Common myeloid progenitor, CD34-positive (primary cell): ENCODE data around the gene PDGFA.

Source experiments
- CTCF ChIA-PET: fragments of 350-600 bp; sonication (Branson Sonifier 250); formaldehyde crosslinking; loops from one replicate; lab custom pipeline; 2021; ENCODE audit warnings: antibody characterized with exemption; lab: Charles Lee
- POLR2A ChIA-PET: fragments of 350-600 bp; sonication (Branson Sonifier 250); formaldehyde crosslinking; loops from one replicate; lab custom pipeline; 2021; ENCODE audit warnings: antibody characterized with exemption; lab: Charles Lee
- DNase-seq, 3 donors: peaks; one replicate each; pipeline versions ENCODE4 v3.0.0 to v3.0.0-alpha.2; 2013
- H3K27ac ChIP-seq, 2 experiments: 1 replicate in 1 of 2; 2 replicates in 1 of 2; pipeline ENCODE4 v1.7.0; 2013; ENCODE audit warnings: inconsistent platforms in 2 of 2, low read length in 2 of 2, mild to moderate bottlenecking in 2 of 2, low read depth in 1 of 2, moderate library complexity in 1 of 2; ENCODE audit not compliant: severe bottlenecking in 2 of 2, insufficient read depth in 1 of 2, poor library complexity in 1 of 2
- H3K27me3 ChIP-seq, 5 experiments: replicated peaks in 2 of 5; 1 replicate in 3 of 5; 2 replicates in 2 of 5; pipeline versions ENCODE4 v1.6.1 to v1.7.0; 2013; ENCODE audit warnings: low read length in 4 of 5, mild to moderate bottlenecking in 2 of 5, moderate library complexity in 2 of 5, inconsistent platforms in 1 of 5; ENCODE audit not compliant: insufficient read depth in 5 of 5, control insufficient read depth in 4 of 5
- H3K36me3 ChIP-seq, 4 experiments: 1 replicate in 2 of 4; 2 replicates in 2 of 4; pipeline versions ENCODE4 v1.6.1 to v1.7.0; 2013; ENCODE audit warnings: low read length in 3 of 4, control low read depth in 1 of 4, mild to moderate bottlenecking in 1 of 4; ENCODE audit not compliant: control insufficient read depth in 4 of 4, insufficient read depth in 4 of 4
- H3K4me1 ChIP-seq, 4 experiments: 1 replicate in 3 of 4; 2 replicates in 1 of 4; pipeline versions ENCODE4 v1.6.1 to v1.7.1; 2013; ENCODE audit warnings: low read length in 3 of 4, mild to moderate bottlenecking in 3 of 4, control low read depth in 1 of 4, inconsistent platforms in 1 of 4, moderate library complexity in 1 of 4; ENCODE audit not compliant: control insufficient read depth in 4 of 4, insufficient read depth in 4 of 4; ENCODE audit errors: control extremely low read depth in 1 of 4
- H3K4me3 ChIP-seq, 7 experiments: 1 replicate in 4 of 7; 2 replicates in 3 of 7; pipeline versions ENCODE4 v1.5.1 to v1.7.0; 2013; ENCODE audit warnings: mild to moderate bottlenecking in 7 of 7, low read length in 6 of 7, moderate library complexity in 6 of 7, inconsistent platforms in 2 of 7, low read depth in 2 of 7, control low read depth in 1 of 7; ENCODE audit not compliant: insufficient read depth in 4 of 7, control insufficient read depth in 1 of 7; ENCODE audit errors: extremely low read depth in 1 of 7
- H3K9me3 ChIP-seq, 5 experiments: 1 replicate in 4 of 5; 2 replicates in 1 of 5; pipeline versions ENCODE4 v1.6.1 to v1.7.1; 2013; ENCODE audit warnings: low read length in 4 of 5, mild to moderate bottlenecking in 2 of 5, inconsistent platforms in 1 of 5, low read depth in 1 of 5, moderate library complexity in 1 of 5; ENCODE audit not compliant: control insufficient read depth in 4 of 5, insufficient read depth in 2 of 5; ENCODE audit errors: control extremely low read depth in 1 of 5
- WGBS: methylation state at CpG from one replicate; pipeline ENCODE4 v1.1.5; 2013; ENCODE audit not compliant: insufficient coverage; 5-methylcytosine and 5-hydroxymethylcytosine counted together

PDGFA gene

DNA sequence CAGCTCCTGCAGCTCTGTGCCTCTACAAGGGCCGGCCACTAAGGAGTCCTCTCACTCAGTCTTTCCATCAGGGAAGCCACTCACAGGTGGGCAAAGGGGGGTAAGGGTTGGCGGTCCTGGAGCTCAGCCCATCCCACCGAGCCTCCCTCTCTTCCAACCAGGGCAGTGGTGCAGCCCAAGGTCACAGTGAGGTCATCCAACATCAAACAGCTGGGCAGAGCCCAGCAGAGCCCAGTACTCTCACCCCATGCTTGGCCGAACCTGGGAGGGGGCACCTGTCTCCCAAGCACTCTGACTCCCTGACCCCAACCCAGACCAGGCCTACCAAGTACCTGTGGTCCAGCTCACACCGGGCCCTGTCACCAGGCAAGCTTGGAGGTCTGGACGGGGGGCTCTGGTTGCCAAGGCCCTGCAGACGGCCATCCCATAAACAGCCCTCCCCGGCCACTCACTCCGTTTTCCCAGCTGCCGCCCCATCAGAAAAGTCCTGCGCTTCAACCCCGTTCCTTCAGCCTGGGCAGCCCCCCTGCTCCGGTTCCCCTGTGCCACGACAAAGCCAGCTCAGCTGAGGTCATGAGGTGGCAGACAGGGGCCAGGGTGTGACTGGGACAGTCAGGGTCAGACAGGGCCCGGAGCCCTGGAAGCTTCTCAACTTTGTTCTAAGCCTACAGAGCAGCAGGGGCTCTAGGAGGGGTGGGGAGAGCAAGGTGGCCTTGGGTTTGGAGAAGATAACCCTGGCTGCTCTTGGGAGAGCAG, 27.5 kb downstream of the PDGFA start:
- no peak overlapping the region for H3K27ac ChIP-seq
- H3K4me3 ChIP-seq, result no peak overlapping the region
- H3K9me3 ChIP-seq, result peaks cover 0 to 2% (median 0%) of the 10 kb centered on the region in 5 experiments
- peaks cover 0 to 13% (median 12%) of the 10 kb centered on the region in 4 experiments for H3K4me1 ChIP-seq
- CTCF ChIA-PET, result interaction anchor here (1.0 kb wide), 1 partner anchor 28 kb away, joined by 3 read pairs; the partner anchor contains the start of gene PDGFA
- no peaks in the 10 kb centered on the region for H3K36me3 ChIP-seq
- POLR2A ChIA-PET, result no interaction called here
- DNase-seq, result no peak
- WGBS, result 94% methylated on average over 11 of the region's 15 CpGs
- no peaks in the 10 kb centered on the region for H3K27me3 ChIP-seq

- Histone ChIP-seq H3K9me3 (peaks cover 0 to 2% (median 0%) of the 10 kb centered on the region in 5 experiments), H3K4me3 (no peak overlapping the region), H3K27ac (no peak overlapping the region), H3K27me3 (peaks cover 0 to under 1% (median 0%) of the 10 kb centered on the region in 5 experiments), H3K4me1 (peaks cover 0 to 9% (median 6%) of the 10 kb centered on the region in 4 experiments), H3K36me3 (no peaks in the 10 kb centered on the region)
- POLR2A ChIA-PET, result no interaction called here
- CTCF ChIA-PET, result interaction anchor here (1.1 kb wide), 1 partner anchor 10 kb away, joined by 3 read pairs; no protein-coding TSS in a partner anchor
- no peak for DNase-seq
- 92% methylated on average over 20 of the region's 22 CpGs for WGBS
These were observed 28.2 kb downstream of the PDGFA start for GRCh38 chr7:491292-491957.

DNA sequence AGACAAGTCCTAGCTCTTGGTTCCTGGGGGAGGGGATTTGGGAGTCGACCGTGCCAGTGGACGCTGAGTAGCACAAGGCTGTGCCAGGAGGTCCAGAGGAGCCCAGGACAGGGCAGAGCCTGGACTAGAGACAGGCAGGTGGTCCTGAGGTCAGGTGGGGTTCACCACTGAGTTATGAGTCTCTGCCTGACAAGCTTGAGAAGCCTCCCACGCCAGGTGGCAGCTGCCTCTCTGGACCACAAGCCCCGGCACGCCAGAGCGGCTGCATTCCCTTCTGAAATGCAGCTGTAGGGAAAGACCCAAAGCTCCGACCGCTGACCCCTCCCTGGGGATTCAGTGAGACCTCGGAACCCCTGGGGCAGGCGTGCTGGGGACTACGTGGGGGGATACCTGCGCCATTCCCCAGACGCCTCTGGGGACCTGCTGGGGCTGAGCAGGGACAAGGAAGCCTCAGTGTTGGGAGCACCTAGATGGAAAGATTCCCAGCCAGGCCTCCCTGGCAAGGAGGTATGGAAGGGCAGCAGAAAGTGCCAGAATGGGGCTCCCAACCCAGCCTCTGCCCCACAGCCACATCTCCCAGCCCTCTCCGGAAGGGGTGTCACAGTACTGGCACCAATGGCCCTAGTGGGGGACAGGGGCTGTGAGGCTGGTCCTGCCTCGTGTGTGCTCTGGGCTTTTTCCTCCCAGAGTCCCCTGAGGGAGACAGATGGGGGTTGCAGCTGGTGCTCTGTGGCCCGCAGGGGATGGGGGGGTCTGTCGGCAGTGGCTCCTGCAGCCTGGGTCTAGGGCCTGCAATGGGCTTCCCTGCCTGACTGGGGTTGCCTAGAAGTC, 29.0 kb downstream of the PDGFA start:
- Histone ChIP-seq H3K9me3 (peaks cover 0 to 2% (median 0%) of the 10 kb centered on the region in 5 experiments), H3K36me3 (no peaks in the 10 kb centered on the region), H3K4me3 (no peak overlapping the region), H3K27me3 (peaks cover 0 to 3% (median 3%) of the 10 kb centered on the region in 5 experiments), H3K27ac (no peak overlapping the region), H3K4me1 (peaks cover 0 to 1% (median 0%) of the 10 kb centered on the region in 4 experiments)
- POLR2A ChIA-PET, result no interaction called here
- WGBS, result 97% methylated on average over 13 of the region's 18 CpGs
- CTCF ChIA-PET, result interaction anchor here (1.1 kb wide), 1 partner anchor 10 kb away, joined by 3 read pairs; no protein-coding TSS in a partner anchor
- DNase-seq, result no peak

- DNase-seq, result no peak
- H3K36me3 ChIP-seq, result no peaks in the 10 kb centered on the region
- H3K9me3 ChIP-seq, result peaks cover 0 to 2% (median 0%) of the 10 kb centered on the region in 5 experiments
- no peak overlapping the region for H3K4me3 ChIP-seq
- peaks cover 0 to 1% (median 0%) of the 10 kb centered on the region in 4 experiments for H3K4me1 ChIP-seq
- H3K27ac ChIP-seq, result no peak overlapping the region
- POLR2A ChIA-PET, result no interaction called here
- peaks cover 0 to 3% (median 3%) of the 10 kb centered on the region in 5 experiments for H3K27me3 ChIP-seq
- 91% methylated on average over 4 of the region's 4 CpGs for WGBS
- CTCF ChIA-PET, result no interaction called here
These were observed 29.8 kb downstream of the PDGFA start for GRCh38 chr7:489876-490275.

DNA sequence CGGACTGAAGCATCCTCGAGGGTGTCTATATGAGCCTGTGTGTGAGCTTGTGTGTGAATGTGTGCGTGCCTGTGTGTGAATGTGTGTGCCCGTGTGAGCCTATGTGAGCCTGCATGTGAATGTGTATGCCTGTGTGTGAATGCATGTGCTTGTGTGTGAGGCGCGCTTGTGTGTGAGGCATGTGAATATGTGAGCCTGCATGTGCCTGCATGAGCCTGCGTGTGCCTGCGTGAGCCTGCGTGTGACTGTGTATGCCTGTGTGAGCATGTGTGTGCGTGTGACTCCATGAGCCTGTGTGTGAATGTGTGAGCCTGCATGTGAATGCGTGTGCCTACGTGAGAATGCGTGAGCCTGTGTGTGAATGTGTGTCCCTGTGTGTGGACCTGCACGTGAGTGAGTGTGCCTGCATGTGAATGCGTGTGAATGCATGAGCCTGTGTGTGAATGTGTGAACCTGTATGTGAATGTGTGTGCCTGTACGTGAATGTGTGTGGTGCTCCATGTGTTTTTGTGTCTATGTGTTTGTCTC, 33.4 kb downstream of the PDGFA start:
- 93% methylated on average over 13 of the region's 16 CpGs for WGBS
- Histone ChIP-seq H3K27me3 (peaks cover 0 to 3% (median 3%) of the 10 kb centered on the region in 5 experiments), H3K27ac (no peak overlapping the region), H3K36me3 (no peaks in the 10 kb centered on the region), H3K4me3 (no peak overlapping the region), H3K4me1 (peaks cover 0 to 1% (median 0%) of the 10 kb centered on the region in 4 experiments), H3K9me3 (peaks cover 0 to 2% (median 0%) of the 10 kb centered on the region in 5 experiments)
- POLR2A ChIA-PET, result no interaction called here
- CTCF ChIA-PET, result no interaction called here
- DNase-seq, result no peak

DNA sequence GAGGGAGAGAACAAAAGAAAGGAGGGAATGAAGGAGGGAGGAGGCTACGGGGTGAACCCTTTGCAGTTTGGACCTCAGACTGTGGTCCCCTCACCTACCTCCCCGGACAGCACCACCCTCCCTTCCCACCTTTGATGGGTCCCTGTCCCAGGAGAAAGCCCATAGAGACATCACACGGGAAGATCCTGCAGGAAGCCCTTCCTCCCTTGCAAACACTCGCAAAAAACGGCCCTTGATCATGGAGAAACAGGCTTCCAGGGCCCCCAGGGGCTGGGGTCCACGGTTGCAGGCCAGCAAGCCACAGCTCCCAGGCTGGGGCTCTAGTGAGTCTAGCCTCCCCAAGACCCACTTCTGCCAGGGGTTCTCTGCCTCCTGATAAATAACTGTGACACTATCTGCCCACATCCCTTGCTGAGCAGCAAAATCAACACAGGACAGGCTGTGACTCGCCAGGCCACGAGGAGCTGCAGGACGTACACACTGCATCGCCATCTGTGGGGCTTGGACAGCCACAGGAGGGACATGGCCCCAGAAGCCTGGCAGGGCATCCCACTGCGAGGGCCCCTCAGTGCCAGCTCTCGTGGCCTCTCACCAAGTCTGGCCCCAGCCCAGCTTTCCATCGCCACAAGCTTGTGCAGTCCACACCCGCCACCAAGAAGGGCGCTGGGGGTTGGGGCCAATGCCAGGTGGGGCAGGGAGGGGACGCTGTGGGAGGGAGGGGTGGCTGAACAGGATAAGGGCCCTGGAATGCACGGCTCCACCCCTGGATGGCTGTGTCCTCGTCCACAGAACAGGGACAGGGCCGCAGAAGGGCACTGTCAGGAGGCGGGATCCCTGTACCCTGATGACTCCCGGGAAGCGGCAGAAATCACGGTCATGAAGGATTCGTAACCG, 34.2 kb downstream of the PDGFA start:
- 93% methylated on average over 20 of the region's 25 CpGs for WGBS
- Histone ChIP-seq H3K9me3 (peaks cover 0 to 2% (median 0%) of the 10 kb centered on the region in 5 experiments), H3K36me3 (no peaks in the 10 kb centered on the region), H3K4me3 (no peak overlapping the region), H3K27me3 (peaks cover 0 to 3% (median 3%) of the 10 kb centered on the region in 5 experiments), H3K27ac (no peak overlapping the region), H3K4me1 (peaks cover 0 to 1% (median 0%) of the 10 kb centered on the region in 4 experiments)
- POLR2A ChIA-PET, result no interaction called here
- CTCF ChIA-PET, result no interaction called here
- peak in 1 of 3 donors; percentile 35 for DNase-seq
